Body of pancreas (tissue), 4 donors: Measurements from ENCODE around the gene FAM43A.

ENCODE experiments used
- CTCF ChIP-seq, 7 experiments: fragments of 450-650 bp in 4 of 7; fragments of 200-600 bp in 3 of 7; sonication (generic) in 3 of 7; IDR thresholded peaks; one replicate each; pipeline ENCODE4 v1.5.1; 2016 to 2019; ENCODE audit warnings: antibody characterized with exemption in 7 of 7
- POLR2A ChIP-seq, 3 donors: fragments of 450-650 bp; IDR thresholded peaks; one replicate each; pipeline ENCODE4 v1.6.1; 2016; ENCODE audit warnings: antibody characterized with exemption in 3 of 3, mild to moderate bottlenecking in 2 of 3

GRCh38 chr3:194683380-194683779 lies 2.3 kb upstream of the FAM43A start:
- TF ChIP-seq CTCF (IDR thresholded peaks at IDR 0.05) = no peak
- no peak for TF ChIP-seq POLR2A (IDR thresholded peaks at IDR 0.05)
